ENCODE results near the gene CRKL. TPM values are rescaled to one million over a fixed set of nuclear protein-coding genes. Genes with fewer than 3 reads are reported as not detected.

The CRKL gene
- total RNA-seq, 1 donor from 2014 or later: 91.0 TPM

GRCh38 chr22:20951932-20952380 is 34.7 kb downstream of the CRKL start:
- peaks cover 15% of the 10 kb centered on the region for H3K27me3 ChIP-seq
- H3K4me2 ChIP-seq: no peak overlapping the region
- H4K20me1 ChIP-seq (ENCODE audit: low read depth): peaks cover 92% of the 10 kb centered on the region
- peak; percentile 26 for DNase-seq (ENCODE audit: low spot score)
- no peak overlapping the region for H3K27ac ChIP-seq
- H3K4me1 ChIP-seq: no peaks in the 10 kb centered on the region
- H3K36me3 ChIP-seq: no peaks in the 10 kb centered on the region
- no peak overlapping the region for H3K4me3 Mint-ChIP-seq
- H3K27ac Mint-ChIP-seq: no peak overlapping the region
- no peak overlapping the region for H2AFZ ChIP-seq (replicated peaks)
- H3K4me1 Mint-ChIP-seq: peaks cover 12% of the 10 kb centered on the region
- H3K79me2 ChIP-seq (ENCODE audit: low read depth): peaks cover 60% of the 10 kb centered on the region
- no peak for TF ChIP-seq CTCF (IDR thresholded peaks at IDR 0.05)
- peaks cover 39% of the 10 kb centered on the region for H3F3A ChIP-seq (ENCODE audit: low read depth)
- no peaks in the 10 kb centered on the region for H3K9me3 ChIP-seq (ENCODE audit: low read depth)
- H3K9ac ChIP-seq: no peak overlapping the region
- H3K4me3 ChIP-seq: no peak overlapping the region
- no peaks in the 10 kb centered on the region for H3K9me3 Mint-ChIP-seq
- H3K27me3 Mint-ChIP-seq (ENCODE audit: insufficient read depth, low read depth): peaks cover 2% of the 10 kb centered on the region
- peaks cover 19% of the 10 kb centered on the region for H3K36me3 Mint-ChIP-seq

GRCh38 chr22:20952544-20953341 is 35.5 kb downstream of the CRKL start:
- H3K27me3 ChIP-seq: peaks cover 23% of the 10 kb centered on the region
- H3K4me3 Mint-ChIP-seq: no peak overlapping the region
- H3K4me2 ChIP-seq: no peak overlapping the region
- no peaks in the 10 kb centered on the region for H3K9me3 Mint-ChIP-seq
- H3K4me3 ChIP-seq: no peak overlapping the region
- no peaks in the 10 kb centered on the region for H3K36me3 ChIP-seq
- no peak overlapping the region for H3K27ac ChIP-seq
- no peak overlapping the region for H2AFZ ChIP-seq (replicated peaks)
- H3K4me1 Mint-ChIP-seq: peaks cover 12% of the 10 kb centered on the region
- H3K9me3 ChIP-seq (ENCODE audit: low read depth): no peaks in the 10 kb centered on the region
- H3F3A ChIP-seq (ENCODE audit: low read depth): peaks cover 39% of the 10 kb centered on the region
- H3K27me3 Mint-ChIP-seq (ENCODE audit: insufficient read depth, low read depth): peaks cover 2% of the 10 kb centered on the region
- DNase-seq (ENCODE audit: low spot score): no peak
- H3K36me3 Mint-ChIP-seq: peaks cover 19% of the 10 kb centered on the region
- no peak overlapping the region for H3K27ac Mint-ChIP-seq
- H3K79me2 ChIP-seq (ENCODE audit: low read depth): peaks cover 52% of the 10 kb centered on the region
- H4K20me1 ChIP-seq (ENCODE audit: low read depth): peaks cover 92% of the 10 kb centered on the region
- TF ChIP-seq EZH2phosphoT487 (IDR thresholded peaks at IDR 0.05) (no peak), EZH2 (IDR thresholded peaks at IDR 0.05) (no peak), CTCF (IDR thresholded peaks at IDR 0.05) (no peak)
- no peaks in the 10 kb centered on the region for H3K4me1 ChIP-seq
- H3K9ac ChIP-seq: no peak overlapping the region

- peaks cover 92% of the 10 kb centered on the region for H4K20me1 ChIP-seq (ENCODE audit: low read depth)
- no peak overlapping the region for H3K4me3 Mint-ChIP-seq
- DNase-seq (ENCODE audit: low spot score): no peak
Observed at GRCh38 chr22:20953342-20953608, 36.1 kb downstream of the CRKL start.

More at GRCh38 chr22:20953342-20953608, 36.1 kb downstream of the CRKL start:
- Histone ChIP-seq H2AFZ (replicated peaks) (no peak overlapping the region), H3K27ac (no peak overlapping the region), H3K9ac (no peak overlapping the region), H3K4me1 (no peaks in the 10 kb centered on the region), H3K79me2 (ENCODE audit: low read depth) (peaks cover 46% of the 10 kb centered on the region), H3K4me3 (no peak overlapping the region), H3K9me3 (ENCODE audit: low read depth) (no peaks in the 10 kb centered on the region), H3F3A (ENCODE audit: low read depth) (peaks cover 42% of the 10 kb centered on the region), H3K27me3 (peaks cover 28% of the 10 kb centered on the region), H3K4me2 (no peak overlapping the region), H3K36me3 (no peaks in the 10 kb centered on the region)
- H3K4me1 Mint-ChIP-seq: peaks cover 17% of the 10 kb centered on the region
- peaks cover 19% of the 10 kb centered on the region for H3K36me3 Mint-ChIP-seq
- H3K27ac Mint-ChIP-seq: no peak overlapping the region
- H3K27me3 Mint-ChIP-seq (ENCODE audit: insufficient read depth, low read depth): peaks cover 7% of the 10 kb centered on the region
- H3K9me3 Mint-ChIP-seq: no peaks in the 10 kb centered on the region
- TF ChIP-seq EZH2 (IDR thresholded peaks at IDR 0.05) (no peak), EZH2phosphoT487 (IDR thresholded peaks at IDR 0.05) (no peak), CTCF (IDR thresholded peaks at IDR 0.05) (no peak)

Data from neural progenitor cell (in vitro differentiated cells).